DND-41 (cell line): ENCODE data around the gene SLC18A2.

Source experiments
- CTCF ChIP-seq: IDR thresholded peaks from 2 replicates; pipeline ENCODE4 v1.5.1; 2012; ENCODE audit warnings: borderline replicate concordance, low read length, moderate library complexity, mild to moderate bottlenecking; ENCODE audit not compliant: poor library complexity, severe bottlenecking; ENCODE audit errors: extremely low read depth
- EZH2 ChIP-seq: IDR thresholded peaks from 3 replicates; pipeline ENCODE4 v1.6.1; 2012; ENCODE audit warnings: borderline replicate concordance, low read depth, mild to moderate bottlenecking, moderate library complexity, low read length, inconsistent platforms; ENCODE audit not compliant: severe bottlenecking

GRCh38 chr10:117214401-117214800, 26.5 kb upstream of the SLC18A2 start:
- TF ChIP-seq CTCF (no peak), EZH2 (no peak)
